ENCODE results near the gene KRT14.

DNA sequence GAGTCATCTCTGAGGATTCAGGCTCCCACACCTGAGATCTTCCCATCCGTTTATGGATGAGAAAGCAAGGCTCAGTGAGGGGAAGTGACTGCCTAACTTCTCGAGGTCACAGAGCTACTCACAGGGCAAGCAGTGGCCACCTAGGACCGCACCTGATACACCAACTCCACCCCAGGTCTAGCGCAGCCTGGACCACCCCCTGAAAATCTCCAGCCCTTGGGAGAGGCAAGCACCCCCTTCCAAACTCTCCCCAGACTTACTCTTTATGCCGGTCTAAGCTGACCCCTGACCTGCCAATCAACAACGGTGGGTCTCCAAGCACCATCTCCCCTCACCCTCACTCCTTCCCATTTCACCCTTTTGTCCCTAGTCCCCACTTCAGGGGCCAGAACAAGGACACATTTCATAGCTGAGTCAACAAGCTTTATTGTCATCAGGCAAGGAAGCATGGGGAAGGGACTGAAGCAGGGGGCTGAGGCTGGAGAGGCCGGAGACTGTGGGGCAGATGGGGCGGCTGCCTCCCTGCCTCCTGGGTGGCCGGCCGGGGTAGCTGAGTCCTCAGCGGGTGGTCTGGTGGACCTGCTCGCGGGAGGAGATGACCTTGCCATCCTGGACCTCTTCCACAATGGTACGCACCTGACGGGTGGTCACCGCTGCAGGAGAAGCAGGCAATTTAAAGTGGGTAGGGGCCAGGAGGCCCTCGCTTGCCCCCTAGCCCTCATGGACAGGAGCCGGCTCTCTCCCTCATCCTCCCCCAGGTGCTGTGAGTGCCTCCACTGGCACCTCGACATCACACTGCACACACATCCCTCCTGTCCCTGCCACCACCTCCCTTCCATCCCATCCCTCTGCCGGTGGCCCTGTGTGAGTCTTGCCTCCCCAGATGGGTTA is 32.6 kb upstream of the KRT14 start:
- no peak for TF ChIP-seq EZH2 (IDR thresholded peaks at IDR 0.05)
- TF ChIP-seq, protein P1, sequence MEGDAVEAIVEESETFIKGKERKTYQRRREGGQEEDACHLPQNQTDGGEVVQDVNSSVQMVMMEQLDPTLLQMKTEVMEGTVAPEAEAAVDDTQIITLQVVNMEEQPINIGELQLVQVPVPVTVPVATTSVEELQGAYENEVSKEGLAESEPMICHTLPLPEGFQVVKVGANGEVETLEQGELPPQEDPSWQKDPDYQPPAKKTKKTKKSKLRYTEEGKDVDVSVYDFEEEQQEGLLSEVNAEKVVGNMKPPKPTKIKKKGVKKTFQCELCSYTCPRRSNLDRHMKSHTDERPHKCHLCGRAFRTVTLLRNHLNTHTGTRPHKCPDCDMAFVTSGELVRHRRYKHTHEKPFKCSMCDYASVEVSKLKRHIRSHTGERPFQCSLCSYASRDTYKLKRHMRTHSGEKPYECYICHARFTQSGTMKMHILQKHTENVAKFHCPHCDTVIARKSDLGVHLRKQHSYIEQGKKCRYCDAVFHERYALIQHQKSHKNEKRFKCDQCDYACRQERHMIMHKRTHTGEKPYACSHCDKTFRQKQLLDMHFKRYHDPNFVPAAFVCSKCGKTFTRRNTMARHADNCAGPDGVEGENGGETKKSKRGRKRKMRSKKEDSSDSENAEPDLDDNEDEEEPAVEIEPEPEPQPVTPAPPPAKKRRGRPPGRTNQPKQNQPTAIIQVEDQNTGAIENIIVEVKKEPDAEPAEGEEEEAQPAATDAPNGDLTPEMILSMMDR (IDR thresholded peaks at IDR 0.05), result no peak

Data from neural progenitor cell (in vitro differentiated cells).